Heart right ventricle (tissue), 16 donors: ENCODE results near the gene FHOD3. TPM values are rescaled to one million over a fixed set of nuclear protein-coding genes. Genes with fewer than 3 reads are reported as not detected.

Experiments used
- ATAC-seq, 8 donors: fragments of 200-7000 bp; cut with Tn5 transposase; one replicate each; pipeline ENCODE4 v1.9.1; 2020; ENCODE audit warnings: mild to moderate bottlenecking in 8 of 8, moderate library complexity in 8 of 8, moderate number of reproducible peaks in 1 of 8
- DNase-seq, 2 donors: peaks; one replicate each; pipeline ENCODE4 v3.0.0-alpha.2; 2020
- H3K27ac ChIP-seq, 10 donors: fragments of 200-600 bp; sonication (generic) in 2 of 10; one replicate each; pipeline versions ENCODE4 v1.5.0 to v1.8.0; 2020 to 2022; ENCODE audit warnings: mild to moderate bottlenecking in 3 of 10
- H3K27me3 ChIP-seq, 7 donors: fragments of 200-600 bp; one replicate each; pipeline ENCODE4 v1.8.0; 2021 to 2022; ENCODE audit warnings: mild to moderate bottlenecking in 2 of 7
- H3K36me3 ChIP-seq, 9 donors: fragments of 200-600 bp; sonication (generic) in 1 of 9; one replicate each; pipeline versions ENCODE4 v1.5.0 to v1.8.0; 2020 to 2022; ENCODE audit warnings: mild to moderate bottlenecking in 2 of 9
- H3K4me1 ChIP-seq, 9 donors: fragments of 200-600 bp; sonication (generic) in 1 of 9; one replicate each; pipeline versions ENCODE4 v1.5.0 to v1.8.0; 2020 to 2022; ENCODE audit warnings: mild to moderate bottlenecking in 4 of 9
- H3K4me3 ChIP-seq, 10 donors: fragments of 200-600 bp; sonication (generic) in 2 of 10; one replicate each; pipeline versions ENCODE4 v1.5.0 to v1.8.0; 2020 to 2022; ENCODE audit warnings: mild to moderate bottlenecking in 7 of 10, moderate library complexity in 2 of 10
- H3K9me3 ChIP-seq, 11 donors: fragments of 200-600 bp in 10 of 11; sonication (generic) in 2 of 11; one replicate each; pipeline versions ENCODE4 v1.5.0 to v1.8.0; 2013 to 2022; ENCODE audit warnings: mild to moderate bottlenecking in 2 of 11, control low read depth in 1 of 11, moderate library complexity in 1 of 11
- CTCF ChIP-seq, 9 donors: fragments of 200-600 bp; sonication (generic) in 2 of 9; IDR thresholded peaks; one replicate each; pipeline versions ENCODE4 v1.5.0 to v1.8.0; 2021 to 2022; ENCODE audit warnings: antibody characterized with exemption in 9 of 9, mild to moderate bottlenecking in 5 of 9, moderate library complexity in 1 of 9
- WGBS, 2 donors: extraction: QIAGEN DNeasy Blood & Tissue Kit; methylation state at CpG; one replicate each; pipeline ENCODE4 v1.1.7; 2013; ENCODE audit warnings: inconsistent platforms in 1 of 2; 5-methylcytosine and 5-hydroxymethylcytosine counted together
- intact Hi-C, 10 donors: fragments of 100-400 bp; cut with DNase I; formaldehyde crosslinking; loops; one replicate each; pipeline versions ENCODE4 v1.11.1 to v1.14.2; 2022
- polyA plus RNA-seq, 2 donors: library from polyadenylated mRNA; stranded (reverse); fragments of 200-250 nt; gene quantifications; one replicate each; pipeline ENCODE4 v1.2.3, GENCODE V29; 2013
- total RNA-seq, 10 donors: library from RNA; stranded (reverse); fragmentation: NEBNext Ultra II Directional in 3 of 10; extraction: Animal tissue kit (Norgen Biotek cat#: 25700) in 3 of 10; gene quantifications; one replicate each; pipeline versions ENCODE4 v1.2.1 to v1.2.4, GENCODE V29; 2021 to 2023
- donor health status: Arrhythmogenic right ventricular cardiomyopathy.
- donor health status: ischemic (EF 13 %, LVEDD 7.1; RV severe dilation, severe dysfunction).
- donor health status: healthy with polysubstance abuse.
- donor health status: DM: no; HTN: yes; CAD: no.
- donor health status: DM: no; HTN: no; CAD: no.
- donor health status: ischemic (EF 25% LVEDD 6.9; RV normal size, moderate dysfunction).
- donor health status: ischemic (EF 25% LVEDD 5.7; RV mildly dilated, moderate dysfunction).
- donor health status: healthy.
- donor health status: DM: yes; HTN: yes; CAD: no.
- donor health status: Ischemic cardiomyopathy.
- donor health status: ischemic (EF 35%, LVEDD 5.7; RV mildly dilated, moderate dysfunction).
- donor health status: nonischemic (EF 11% LVEDD 7.7; RV severe dilation, severe dysfunction).
- donor health status: DM: yes; HTN: yes; CAD: no.
- donor health status: PGD.
- donor health status: ischemic (EF 29% LVEDD 5.4; RV normal size, mild dysfunction).
- donor health status: nonischemic (EF 23%, LVEDD 6.1; RV moderate dilation, normal function).

FHOD3 gene
- total and polyA plus RNA-seq, 12 donors, result 81.8 to 484 (median 356) TPM

DNA sequence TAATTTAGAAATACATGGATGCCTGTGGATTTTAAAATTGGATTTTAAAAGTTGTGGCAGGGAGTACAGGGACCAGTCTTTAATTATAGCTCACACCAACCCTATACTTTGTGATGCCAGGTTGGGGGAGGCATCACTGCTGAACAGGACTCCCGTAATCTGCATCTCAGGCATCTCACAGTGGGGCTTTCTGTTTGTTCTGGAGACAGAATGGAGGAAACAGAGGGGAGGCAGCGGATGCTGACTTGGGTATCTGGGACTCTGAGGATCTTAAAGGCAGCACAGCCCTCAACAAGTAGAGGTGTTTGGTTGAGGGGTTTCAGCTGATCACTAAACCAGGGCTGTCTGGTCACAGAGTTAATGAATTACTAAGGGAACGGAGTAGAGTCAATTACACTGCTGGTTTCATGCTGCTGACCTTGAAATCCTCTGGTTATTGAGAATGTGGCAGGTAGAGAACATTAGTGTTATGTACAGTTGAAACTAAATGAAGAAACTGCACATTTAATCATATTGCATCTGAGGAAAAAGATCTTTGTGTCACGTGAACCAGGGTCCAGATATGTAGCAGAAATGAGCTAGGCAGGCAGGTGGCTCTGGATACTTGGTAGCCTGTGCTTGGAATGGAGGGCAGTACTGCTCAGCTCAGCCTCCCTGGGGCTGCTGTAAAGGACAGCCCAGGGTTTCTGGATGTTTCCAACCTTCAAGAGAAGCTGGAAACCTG is 40.3 kb downstream of the FHOD3 start:
- DNase-seq, result no peak
- intact Hi-C loops, result loop anchor here in 1 of 10 donors (5.0 to 10.0 kb wide), 2 partner anchors 41 to 67 kb away; partner anchors contain the start of gene FHOD3
- no peak overlapping the region for H3K4me3 ChIP-seq
- peaks cover 0 to 11% (median 0%) of the 10 kb centered on the region in 11 donors for H3K9me3 ChIP-seq
- H3K27me3 ChIP-seq, result no peaks in the 10 kb centered on the region
- no peaks in the 10 kb centered on the region for H3K36me3 ChIP-seq
- H3K27ac ChIP-seq, result peak overlapping the region in 9 of 10 donors; percentile 20 to 73 (median 52)
- ATAC-seq, result peak in 2 of 8 donors; percentile 25 to 31
- peaks cover 0 to 53% (median 24%) of the 10 kb centered on the region in 9 donors for H3K4me1 ChIP-seq
- WGBS, 2 donors, result 35 to 53% methylated on average over 4 of the region's 4 CpGs
- TF ChIP-seq CTCF (IDR thresholded peaks at IDR 0.05), result no peak

GRCh38 chr18:36338403-36338933 is 41.0 kb downstream of the FHOD3 start:
- Histone ChIP-seq H3K9me3 (peaks cover 0 to 12% (median 0%) of the 10 kb centered on the region in 11 donors), H3K4me3 (no peak overlapping the region)
- 31 to 43% methylated on average over 8 of the region's 8 CpGs for WGBS, 2 donors

DNA sequence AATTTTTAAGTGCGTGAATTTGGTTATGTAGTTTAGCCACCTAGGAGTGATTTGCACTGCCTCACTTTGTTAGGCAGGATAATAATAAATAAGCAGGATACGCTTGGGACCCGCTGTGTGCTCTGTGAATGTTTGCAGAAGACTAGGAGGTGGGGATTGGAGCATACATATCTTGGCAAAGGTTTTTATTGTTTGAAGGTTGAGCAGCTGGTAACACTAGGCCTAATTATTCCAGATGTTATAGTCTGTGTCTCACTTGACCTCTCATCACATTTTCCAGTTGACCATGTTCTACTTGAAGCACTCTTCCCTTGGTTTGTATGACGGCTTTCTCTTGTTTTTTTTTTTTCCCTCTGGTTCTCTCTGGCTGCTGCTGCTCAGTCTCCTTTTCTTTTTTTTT is 42.7 kb downstream of the FHOD3 start:
- 80 to 88% methylated on average over 4 of the region's 4 CpGs for whole genome bisulfite sequencing, 2 donors
- ATAC-seq (no peak), DNase-seq (no peak)
- H3K9me3 ChIP-seq, result peaks cover 0 to 12% (median 0%) of the 10 kb centered on the region in 11 donors
- no peaks in the 10 kb centered on the region for H3K36me3 ChIP-seq
- no peaks in the 10 kb centered on the region for H3K27me3 ChIP-seq
- H3K4me3 ChIP-seq, result no peak overlapping the region
- H3K4me1 ChIP-seq, result peaks cover 0 to 34% (median 16%) of the 10 kb centered on the region in 9 donors
- TF ChIP-seq CTCF (IDR thresholded peaks at IDR 0.05), result no peak
- no peak overlapping the region for H3K27ac ChIP-seq
- intact Hi-C loops, result no loop called here

More at GRCh38 chr18:36338403-36338933, 41.0 kb downstream of the FHOD3 start:
- DNase-seq (peak in 1 of 2 donors; percentile 29), ATAC-seq (peak; percentile 43 to 96 (median 84))
- TF ChIP-seq CTCF (IDR thresholded peaks at IDR 0.05), result no peak
- Histone ChIP-seq H3K27ac (peak overlapping the region in 9 of 10 donors; percentile 20 to 73 (median 53)), H3K27me3 (no peaks in the 10 kb centered on the region), H3K36me3 (no peaks in the 10 kb centered on the region), H3K4me1 (peaks cover 0 to 48% (median 24%) of the 10 kb centered on the region in 9 donors)
- intact Hi-C loops, result loop anchor here in 1 of 10 donors (5.0 to 10.0 kb wide), 2 partner anchors 41 to 66 kb away; partner anchors contain the start of gene FHOD3

GRCh38 chr18:36341944-36342343 is 44.4 kb downstream of the FHOD3 start:
- ATAC-seq, result no peak

More at GRCh38 chr18:36341944-36342343, 44.4 kb downstream of the FHOD3 start:
- no peaks in the 10 kb centered on the region for H3K36me3 ChIP-seq
- H3K9me3 ChIP-seq, result peaks cover 0 to 12% (median 0%) of the 10 kb centered on the region in 11 donors
- H3K27ac ChIP-seq, result no peak overlapping the region
- intact Hi-C loops, result no loop called here
- H3K4me1 ChIP-seq, result peaks cover 0 to 34% (median 16%) of the 10 kb centered on the region in 9 donors
- H3K4me3 ChIP-seq, result no peak overlapping the region
- no peak for TF ChIP-seq CTCF (IDR thresholded peaks at IDR 0.05)
- H3K27me3 ChIP-seq, result no peaks in the 10 kb centered on the region
- no peak for DNase-seq
